ENCODE measurements around the gene HSPB2.

- TF ChIP-seq BHLHE40 (IDR thresholded peaks at IDR 0.05; ENCODE audit: borderline replicate concordance) (no peak), SP1 (IDR thresholded peaks at IDR 0.05) (no peak), NFRKB (IDR thresholded peaks at IDR 0.05) (no peak), FOXA1 (IDR thresholded peaks at IDR 0.05) (no peak), LEF1 (IDR thresholded peaks at IDR 0.05; ENCODE audit: borderline replicate concordance) (no peak), L3MBTL2 (conservative IDR thresholded peaks at IDR 0.05) (no peak), HDGF (IDR thresholded peaks at IDR 0.05; ENCODE audit: borderline replicate concordance) (no peak), FOXK2 (IDR thresholded peaks at IDR 0.05) (no peak), ELF4 (IDR thresholded peaks at IDR 0.05) (no peak), CTBP1 (IDR thresholded peaks at IDR 0.05; ENCODE audit: borderline replicate concordance) (no peak), FOXM1 (IDR thresholded peaks at IDR 0.05; ENCODE audit: borderline replicate concordance) (no peak)
These were observed 25.3 kb downstream of the HSPB2 start for GRCh38 chr11:111937844-111938243.

Data from HEK293T (cell line).